ENCODE measurements around the gene REEP2.
A peak's percentile ranks its signal among the peaks of the same experiment; 100 is the strongest.

The REEP2 gene

DNA sequence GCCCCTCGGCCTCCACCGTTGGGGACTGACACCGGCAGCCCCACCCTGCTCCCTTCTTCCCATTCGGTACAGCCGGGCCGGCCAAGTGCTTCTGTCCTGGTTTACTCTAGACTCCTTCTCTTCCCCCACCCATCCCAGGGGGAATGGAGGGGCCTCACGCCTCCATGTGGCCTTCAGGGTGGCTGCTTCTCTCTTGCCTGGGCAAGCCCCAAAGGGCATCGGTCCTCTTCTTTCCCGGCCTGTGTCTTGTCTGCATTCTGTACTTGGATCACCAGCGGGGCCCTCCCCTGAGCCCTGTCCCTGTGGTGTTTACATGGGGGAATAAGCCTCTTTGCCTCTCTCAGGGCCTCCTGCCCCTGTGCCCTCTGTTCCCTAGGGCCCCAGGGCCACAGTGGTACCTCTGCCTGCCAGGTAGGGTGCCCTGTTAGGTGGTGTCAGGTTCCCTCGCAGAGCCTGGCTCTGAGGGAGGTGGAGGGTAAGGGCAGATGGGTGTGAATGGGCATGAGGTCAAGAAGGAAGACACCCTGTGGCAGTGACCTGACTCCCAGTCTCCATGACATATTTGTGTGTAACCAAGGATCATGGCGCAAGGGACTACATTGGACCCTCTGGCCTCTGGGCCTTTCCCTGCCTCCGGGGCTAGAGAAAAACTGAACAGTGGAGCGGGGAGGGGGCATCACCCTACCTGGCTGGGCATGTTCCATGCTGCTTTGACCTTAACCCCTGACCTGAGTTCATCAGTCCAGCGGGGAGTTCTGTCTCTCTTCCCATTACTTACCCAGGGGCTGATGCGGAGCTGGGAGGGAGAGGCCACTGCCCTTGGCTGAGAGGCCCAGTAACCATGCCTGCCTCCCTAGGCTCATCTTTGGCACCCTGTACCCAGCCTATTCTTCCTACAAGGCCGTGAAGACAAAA, 1.6 kb downstream of the REEP2 start:
- DNase-seq (ENCODE audit: low read depth), result no peak
- TF ChIP-seq, protein P1, sequence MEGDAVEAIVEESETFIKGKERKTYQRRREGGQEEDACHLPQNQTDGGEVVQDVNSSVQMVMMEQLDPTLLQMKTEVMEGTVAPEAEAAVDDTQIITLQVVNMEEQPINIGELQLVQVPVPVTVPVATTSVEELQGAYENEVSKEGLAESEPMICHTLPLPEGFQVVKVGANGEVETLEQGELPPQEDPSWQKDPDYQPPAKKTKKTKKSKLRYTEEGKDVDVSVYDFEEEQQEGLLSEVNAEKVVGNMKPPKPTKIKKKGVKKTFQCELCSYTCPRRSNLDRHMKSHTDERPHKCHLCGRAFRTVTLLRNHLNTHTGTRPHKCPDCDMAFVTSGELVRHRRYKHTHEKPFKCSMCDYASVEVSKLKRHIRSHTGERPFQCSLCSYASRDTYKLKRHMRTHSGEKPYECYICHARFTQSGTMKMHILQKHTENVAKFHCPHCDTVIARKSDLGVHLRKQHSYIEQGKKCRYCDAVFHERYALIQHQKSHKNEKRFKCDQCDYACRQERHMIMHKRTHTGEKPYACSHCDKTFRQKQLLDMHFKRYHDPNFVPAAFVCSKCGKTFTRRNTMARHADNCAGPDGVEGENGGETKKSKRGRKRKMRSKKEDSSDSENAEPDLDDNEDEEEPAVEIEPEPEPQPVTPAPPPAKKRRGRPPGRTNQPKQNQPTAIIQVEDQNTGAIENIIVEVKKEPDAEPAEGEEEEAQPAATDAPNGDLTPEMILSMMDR (IDR thresholded peaks at IDR 0.05; ENCODE audit: low read depth, low read length, missing control alignments), result no peak
- in situ Hi-C loops (cut with HindIII; ENCODE audit: low sequenced_read_pairs), result no loop called here
- H3K4me3 ChIP-seq (ENCODE audit: low read depth, low read length), result peak overlapping the region; percentile 57

GRCh38 chr5:138441221-138441620, 2.4 kb downstream of the REEP2 start:
- in situ Hi-C loops (cut with HindIII; ENCODE audit: low sequenced_read_pairs), result no loop called here
- TF ChIP-seq, protein P1 (IDR thresholded peaks at IDR 0.05; ENCODE audit: low read depth, low read length, missing control alignments), result no peak
- no peak overlapping the region for H3K4me3 ChIP-seq (ENCODE audit: low read depth, low read length)
- no peak for DNase-seq (ENCODE audit: low read depth)

DNA sequence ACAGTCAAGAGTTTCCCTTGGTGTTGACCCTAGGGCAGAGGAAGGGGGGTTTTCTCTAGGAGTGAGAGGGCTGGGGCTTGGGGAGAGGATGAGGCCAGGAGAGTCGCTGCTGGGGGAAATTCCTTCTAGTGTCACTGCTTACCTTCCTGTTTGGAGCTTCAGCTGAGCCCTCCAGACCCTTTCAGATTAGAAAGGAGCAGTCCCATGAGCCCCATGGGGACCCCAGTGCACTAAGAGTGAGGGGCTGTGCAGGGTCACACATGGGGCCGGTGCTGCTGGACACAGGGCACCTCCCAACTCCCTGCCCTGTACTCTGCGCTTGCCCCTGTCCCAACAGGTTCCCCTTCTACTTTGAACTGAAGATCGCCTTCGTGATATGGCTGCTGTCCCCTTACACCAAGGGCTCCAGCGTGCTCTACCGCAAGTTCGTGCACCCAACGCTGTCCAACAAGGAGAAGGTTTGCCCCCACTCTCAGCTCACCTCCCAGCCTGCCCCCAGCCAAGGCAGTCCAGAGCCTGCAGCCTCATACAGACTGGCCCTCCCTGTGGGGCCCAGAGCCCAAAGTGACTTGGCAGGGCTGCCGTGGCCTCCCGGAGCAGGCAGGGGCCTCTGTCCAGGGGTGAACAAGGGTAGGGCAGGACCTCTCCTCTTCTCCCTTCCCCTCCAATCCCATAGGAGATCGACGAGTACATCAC, 5.4 kb downstream of the REEP2 start:
- no peak overlapping the region for H3K4me3 ChIP-seq (ENCODE audit: low read depth, low read length)
- TF ChIP-seq, protein P1 (IDR thresholded peaks at IDR 0.05; ENCODE audit: low read depth, low read length, missing control alignments), result no peak
- no peak for DNase-seq (ENCODE audit: low read depth)
- in situ Hi-C loops (cut with HindIII; ENCODE audit: low sequenced_read_pairs), result no loop called here

GRCh38 chr5:138444774-138445546, 6.1 kb downstream of the REEP2 start:
- DNase-seq (ENCODE audit: low read depth), result no peak
- in situ Hi-C loops (cut with HindIII; ENCODE audit: low sequenced_read_pairs), result no loop called here
- H3K4me3 ChIP-seq (ENCODE audit: low read depth, low read length), result no peak overlapping the region
- TF ChIP-seq, protein P1 (IDR thresholded peaks at IDR 0.05; ENCODE audit: low read depth, low read length, missing control alignments), result no peak

DNA sequence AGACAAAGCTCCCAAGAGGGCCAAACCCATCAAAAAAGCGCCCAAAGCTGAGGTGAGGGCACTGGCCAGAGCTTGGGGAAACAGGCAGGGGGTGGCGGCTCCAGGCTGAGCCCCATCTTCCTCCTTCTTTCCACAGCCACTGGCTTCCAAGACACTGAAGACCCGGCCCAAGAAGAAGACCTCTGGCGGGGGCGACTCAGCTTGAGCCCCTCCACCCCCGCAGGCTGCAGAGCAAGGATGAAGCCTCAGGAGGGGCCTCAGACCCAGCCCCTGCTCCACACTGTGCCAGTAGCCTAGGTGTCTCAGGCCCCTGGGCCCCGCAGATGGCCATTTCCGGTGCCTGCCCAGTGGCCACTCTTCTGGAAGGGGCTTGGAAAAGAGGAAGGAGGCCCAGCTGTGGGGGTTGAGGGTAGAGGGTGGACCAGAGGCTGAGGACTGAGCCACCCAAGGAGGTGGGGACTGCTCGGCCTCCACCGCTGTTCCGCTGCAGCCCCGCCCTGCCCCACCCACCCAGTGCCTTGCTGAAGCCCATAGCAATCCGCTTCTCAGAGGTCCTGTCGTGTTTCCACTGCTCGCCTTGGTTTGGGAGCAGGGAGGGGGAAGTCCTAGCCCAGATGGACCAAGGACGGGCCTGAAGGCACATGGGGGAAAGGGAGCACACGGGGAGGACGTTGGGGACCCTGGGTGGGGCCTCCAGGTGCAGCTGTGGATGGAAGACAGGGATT, 6.9 kb downstream of the REEP2 start:
- in situ Hi-C loops (cut with HindIII; ENCODE audit: low sequenced_read_pairs), result no loop called here
- no peak overlapping the region for H3K4me3 ChIP-seq (ENCODE audit: low read depth, low read length)
- TF ChIP-seq, protein P1 (IDR thresholded peaks at IDR 0.05; ENCODE audit: low read depth, low read length, missing control alignments), result no peak
- DNase-seq (ENCODE audit: low read depth), result no peak

- no peak overlapping the region for H3K4me3 ChIP-seq (ENCODE audit: low read depth, low read length)
- no peak for DNase-seq (ENCODE audit: low read depth)
- TF ChIP-seq, protein P1 (IDR thresholded peaks at IDR 0.05; ENCODE audit: low read depth, low read length, missing control alignments), result no peak
- in situ Hi-C loops (cut with HindIII; ENCODE audit: low sequenced_read_pairs), result no loop called here
These were observed 9.2 kb downstream of the REEP2 start for GRCh38 chr5:138448070-138448469.
